Esophagus squamous epithelium (tissue), 5 donors: ENCODE measurements around the gene ADAM17. TPM values are rescaled to one million over a fixed set of nuclear protein-coding genes. Genes with fewer than 3 reads are reported as not detected.

Source experiments
- DNase-seq: peaks from one replicate; lab custom pipeline; 2025; lab: John Stamatoyannopoulos, UW
- H3K27ac ChIP-seq, 4 donors: fragments of 200-600 bp; sonication (generic); one replicate each; pipeline ENCODE4 v1.5.1; 2016 to 2019; ENCODE audit warnings: mild to moderate bottlenecking in 1 of 4
- H3K27me3 ChIP-seq, 4 donors: fragments of 200-600 bp; sonication (generic); 1 replicate in 3 of 4; 2 replicates in 1 of 4; pipeline versions ENCODE4 v1.5.1 to v1.6.0; 2017 to 2021; ENCODE audit warnings: antibody characterized with exemption in 1 of 4
- H3K36me3 ChIP-seq, 3 donors: fragments of 200-600 bp; sonication (generic); one replicate each; pipeline ENCODE4 v1.5.1; 2016 to 2019
- H3K4me1 ChIP-seq, 3 donors: fragments of 200-600 bp; sonication (generic); one replicate each; pipeline ENCODE4 v1.5.1; 2017 to 2019
- H3K4me3 ChIP-seq, 4 donors: fragments of 200-600 bp; sonication (generic); 1 replicate in 3 of 4; 2 replicates in 1 of 4; pipeline ENCODE4 v1.5.1; 2016 to 2019; ENCODE audit warnings: mild to moderate bottlenecking in 2 of 4, moderate library complexity in 1 of 4
- H3K9me3 ChIP-seq, 3 donors: fragments of 200-600 bp; sonication (generic); one replicate each; pipeline ENCODE4 v1.5.1; 2016 to 2019
- CTCF ChIP-seq, 6 experiments: fragments of 450-650 bp in 4 of 6; fragments of 200-600 bp in 2 of 6; sonication (generic) in 2 of 6; IDR thresholded peaks; one replicate each; pipeline ENCODE4 v1.5.1; 2016 to 2019; ENCODE audit warnings: antibody characterized with exemption in 6 of 6, mild to moderate bottlenecking in 4 of 6, moderate library complexity in 4 of 6
- POLR2A ChIP-seq, 4 donors: fragments of 450-650 bp; IDR thresholded peaks; one replicate each; pipeline ENCODE4 v1.6.1; 2017; ENCODE audit warnings: antibody characterized with exemption in 4 of 4, mild to moderate bottlenecking in 4 of 4, moderate library complexity in 3 of 4
- WGBS, 2 donors: methylation state at CpG; one replicate each; pipeline ENCODE4 v1.1.5; 2018; 5-methylcytosine and 5-hydroxymethylcytosine counted together
- intact Hi-C: fragments of 100-400 bp; cut with DNase I; formaldehyde crosslinking; loops from one replicate; pipeline ENCODE4 v1.15.0; 2022
- total RNA-seq, 4 donors: library from RNA; depleted of rRNA; stranded (reverse); fragments of >200 nt; gene quantifications; one replicate each; pipeline ENCODE4 v1.1.0, GENCODE V29; 2016
- donor health status: DM: yes; HTN: yes; CAD: no.

Gene ADAM17
- total RNA-seq, 4 donors from 2014 or later: 21.5 to 38.9 (median 29.2) TPM

- intact Hi-C loops: no loop called here
- Histone ChIP-seq H3K4me1 (no peaks in the 10 kb centered on the region), H3K27me3 (no peaks in the 10 kb centered on the region), H3K27ac (no peak overlapping the region), H3K36me3 (peaks cover 0 to 27% (median 0%) of the 10 kb centered on the region in 3 donors), H3K9me3 (no peaks in the 10 kb centered on the region), H3K4me3 (no peak overlapping the region)
- no peak for DNase-seq
- 83 to 84% methylated on average over 8 to 9 of the region's 9 CpGs for WGBS, 2 donors
- TF ChIP-seq CTCF (IDR thresholded peaks at IDR 0.05) (no peak), POLR2A (IDR thresholded peaks at IDR 0.05) (no peak)
These were observed 23.0 kb upstream of the ADAM17 start for GRCh38 chr2:9578467-9579235.

GRCh38 chr2:9574331-9574730, 18.7 kb upstream of the ADAM17 start:
- intact Hi-C loops: no loop called here
- Histone ChIP-seq H3K4me1 (no peaks in the 10 kb centered on the region), H3K27ac (no peak overlapping the region), H3K36me3 (no peaks in the 10 kb centered on the region), H3K9me3 (no peaks in the 10 kb centered on the region), H3K27me3 (no peaks in the 10 kb centered on the region), H3K4me3 (no peak overlapping the region)
- no peak for DNase-seq
- WGBS, 2 donors: 63 to 72% methylated on average over 2 of the region's 2 CpGs
- TF ChIP-seq CTCF (IDR thresholded peaks at IDR 0.05): no peak
- TF ChIP-seq POLR2A (IDR thresholded peaks at IDR 0.05): no peak

- Histone ChIP-seq H3K27me3 (no peaks in the 10 kb centered on the region), H3K4me3 (no peak overlapping the region), H3K4me1 (no peaks in the 10 kb centered on the region), H3K36me3 (no peaks in the 10 kb centered on the region), H3K27ac (no peak overlapping the region), H3K9me3 (no peaks in the 10 kb centered on the region)
- DNase-seq: no peak
- no peak for TF ChIP-seq CTCF (IDR thresholded peaks at IDR 0.05)
- no peak for TF ChIP-seq POLR2A (IDR thresholded peaks at IDR 0.05)
- intact Hi-C loops: no loop called here
- 91 to 94% methylated on average over 4 of the region's 4 CpGs for WGBS, 2 donors
These were observed 18.2 kb upstream of the ADAM17 start for GRCh38 chr2:9573840-9574239.

GRCh38 chr2:9573013-9573720, 17.5 kb upstream of the ADAM17 start:
- H3K27me3 ChIP-seq: no peaks in the 10 kb centered on the region
- no peak overlapping the region for H3K4me3 ChIP-seq
- no peak for DNase-seq
- no peaks in the 10 kb centered on the region for H3K36me3 ChIP-seq
- no peak overlapping the region for H3K27ac ChIP-seq
- no peaks in the 10 kb centered on the region for H3K9me3 ChIP-seq
- TF ChIP-seq CTCF (IDR thresholded peaks at IDR 0.05) (no peak), POLR2A (IDR thresholded peaks at IDR 0.05) (no peak)
- H3K4me1 ChIP-seq: no peaks in the 10 kb centered on the region
- whole genome bisulfite sequencing, 2 donors: 70 to 88% methylated on average over 1 of the region's 1 CpG
- intact Hi-C loops: no loop called here
